Fibroblast of pulmonary artery (primary cell): ENCODE data around the gene PPARG.

Experiments used
- DNase-seq: peaks from one replicate; pipeline ENCODE4 v3.0.0-alpha.2; 2010; ENCODE audit warnings: low read depth
- H3K4me3 ChIP-seq: replicated peaks from 2 replicates; pipeline ENCODE4 v1.5.1; 2011; ENCODE audit warnings: low read depth, mild to moderate bottlenecking, control low read depth, low read length, moderate library complexity
- CTCF ChIP-seq: IDR thresholded peaks from 2 replicates; pipeline ENCODE4 v1.5.1; 2011; ENCODE audit warnings: mild to moderate bottlenecking, control low read depth, low read length, inconsistent platforms; ENCODE audit errors: missing control alignments

Gene PPARG

DNA sequence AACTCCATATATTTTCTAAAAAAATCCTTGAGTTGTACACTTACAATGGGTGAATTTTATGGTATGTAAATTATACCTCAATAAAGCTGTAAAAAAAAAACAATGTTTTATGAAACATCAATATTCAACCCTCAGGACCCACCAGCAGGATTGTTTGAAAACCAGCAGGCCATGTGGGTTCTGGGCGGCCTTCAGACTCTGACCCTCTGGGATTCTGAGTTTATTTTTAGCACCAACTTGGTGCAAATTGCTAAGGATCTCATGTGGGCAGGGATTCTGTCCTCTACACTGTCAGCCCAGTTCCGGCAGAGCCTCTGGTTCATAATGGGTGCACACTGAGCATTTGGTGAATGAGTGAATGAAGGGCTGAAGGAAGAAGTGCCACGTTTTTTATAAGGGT lies 171.3 kb downstream of the PPARG start:
- no peak overlapping the region for H3K4me3 ChIP-seq
- no peak for DNase-seq
- no peak for TF ChIP-seq CTCF

DNA sequence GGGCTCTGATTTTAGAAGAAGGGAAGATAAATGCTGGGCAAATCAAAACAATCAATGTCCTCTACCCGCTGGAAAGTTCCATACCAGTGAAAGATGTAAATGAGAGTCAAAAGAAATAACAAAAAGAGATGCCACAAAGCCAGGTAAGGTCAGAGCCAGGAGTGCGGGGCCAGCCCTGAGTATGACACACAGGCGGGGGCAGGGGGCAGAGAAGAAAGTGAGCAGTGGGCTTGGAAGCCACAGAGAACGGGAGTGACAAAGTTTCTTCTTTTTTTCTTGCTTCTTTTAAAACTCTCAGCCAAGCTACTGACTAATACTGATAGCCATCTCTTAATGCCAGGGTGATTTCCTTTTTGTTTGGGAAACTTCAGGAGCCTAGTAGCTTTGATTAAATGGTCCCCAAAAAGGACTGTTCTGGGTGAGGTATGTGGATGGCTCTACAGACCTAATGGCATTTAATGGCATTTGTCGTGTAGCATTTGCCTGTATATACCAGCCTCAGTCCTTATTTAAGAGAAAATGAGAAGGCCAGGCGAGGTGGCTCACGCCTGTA lies 172.3 kb downstream of the PPARG start:
- no peak for TF ChIP-seq CTCF
- H3K4me3 ChIP-seq, result no peak overlapping the region
- no peak for DNase-seq

DNA sequence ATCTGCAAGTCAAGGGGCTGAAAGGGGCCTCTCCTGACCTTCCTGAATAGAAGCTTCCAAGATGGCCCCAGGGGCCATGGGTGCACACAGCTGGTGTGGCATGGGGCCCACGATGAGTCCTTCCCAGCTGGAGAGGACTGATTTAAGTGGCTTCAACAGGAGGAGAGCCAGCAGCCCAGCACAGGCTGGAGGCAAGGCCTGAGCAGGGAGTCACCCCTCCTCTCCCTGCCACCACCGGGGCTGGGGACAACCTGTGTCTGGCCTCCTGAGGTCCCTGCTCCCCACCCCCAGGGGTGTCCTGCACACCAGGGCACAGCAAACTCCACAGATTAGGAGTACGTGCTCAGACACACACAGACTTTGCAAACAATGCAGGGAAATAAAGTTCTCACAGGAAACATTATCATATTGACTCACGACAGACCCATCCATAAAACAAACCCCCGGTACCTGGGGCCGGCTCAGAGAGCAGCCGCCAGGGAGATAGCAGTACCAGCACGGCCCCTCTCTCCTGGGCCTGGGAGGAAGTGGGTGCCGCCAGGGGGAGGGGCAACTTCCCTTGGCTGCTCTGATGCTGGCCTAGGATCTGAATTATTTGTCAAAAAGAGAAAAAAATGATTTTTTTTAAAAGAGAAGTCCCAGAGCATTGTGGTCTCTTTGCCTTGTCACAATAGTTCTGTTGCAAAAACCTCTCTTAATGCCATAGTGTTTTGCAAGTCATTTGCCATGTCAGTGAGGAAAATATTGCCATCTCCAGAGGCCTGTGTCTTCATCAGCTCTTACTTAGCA lies 173.5 kb downstream of the PPARG start:
- DNase-seq, result no peak
- H3K4me3 ChIP-seq, result no peak overlapping the region

DNA sequence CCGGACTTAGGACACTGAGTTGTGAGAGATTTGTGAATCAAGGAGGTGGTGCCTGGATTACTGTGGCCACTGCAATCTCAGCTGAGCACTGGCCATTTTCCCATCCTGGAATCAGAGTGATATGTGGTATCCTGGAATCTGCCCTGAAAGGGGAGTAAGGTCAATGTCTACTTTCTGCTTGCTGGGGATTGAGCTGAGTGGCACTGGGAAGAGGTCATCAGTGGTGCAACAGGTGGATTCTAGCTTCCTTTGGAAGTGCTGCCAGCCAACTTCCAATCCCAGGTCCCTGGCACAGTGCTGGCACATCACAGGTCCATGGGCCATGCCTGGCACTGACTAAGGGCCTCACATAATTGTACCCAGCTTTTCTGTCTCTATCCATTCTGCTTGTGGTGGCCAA lies 174.8 kb downstream of the PPARG start:
- no peak overlapping the region for H3K4me3 ChIP-seq
- TF ChIP-seq CTCF, result no peak
- DNase-seq, result no peak

More for the DNA sequence above, 173.5 kb downstream of the PPARG start:
- TF ChIP-seq CTCF, result no peak

GRCh38 chr3:12464181-12464580 lies 175.3 kb downstream of the PPARG start:
- no peak for TF ChIP-seq CTCF
- no peak overlapping the region for H3K4me3 ChIP-seq
- no peak for DNase-seq

GRCh38 chr3:12465151-12465835 lies 176.4 kb downstream of the PPARG start:
- TF ChIP-seq CTCF, result no peak
- no peak overlapping the region for H3K4me3 ChIP-seq
- no peak for DNase-seq
